H1 (cell line): ENCODE data around the gene PHLDA3. TPM values are rescaled to one million over a fixed set of nuclear protein-coding genes. Genes with fewer than 3 reads are reported as not detected.

Experiments
- CTCF ChIA-PET: fragments of 300-600 bp; sonication (Branson Sonifier 250); formaldehyde crosslinking; loops from one replicate; lab custom pipeline; 2021; ENCODE audit not compliant: partially characterized antibody; lab: Charles Lee
- POLR2A ChIA-PET: fragments of 300-600 bp; sonication (Branson Sonifier 250); formaldehyde crosslinking; loops from one replicate; lab custom pipeline; 2021; ENCODE audit warnings: inconsistent platforms; ENCODE audit not compliant: partially characterized antibody; lab: Charles Lee
- DNase-seq, 2 experiments: peaks; one replicate each; pipeline versions ENCODE4 v3.0.0 to v3.0.0-alpha.2; 2010 to 2022; ENCODE audit warnings: low spot score in 2 of 2, low read depth in 1 of 2, mixed read lengths in 1 of 2
- FAIRE-seq: peaks from 2 replicates; lab custom pipeline; 2011; peaks lifted over from hg19 to GRCh38; lab: Jason Lieb, UNC
- H2AFZ ChIP-seq: 2 replicates; pipeline ENCODE4 v1.8.1; 2012; ENCODE audit warnings: low read length, inconsistent platforms
- H2AK5ac ChIP-seq: 2 replicates; pipeline ENCODE4 v1.6.1; 2013; ENCODE audit warnings: low read depth, low read length
- H2BK120ac ChIP-seq: replicated peaks from 2 replicates; pipeline ENCODE3; 2013; ENCODE audit warnings: low read depth, low read length, inconsistent platforms
- H2BK12ac ChIP-seq: 2 replicates; pipeline ENCODE4 v1.6.1; 2013; ENCODE audit warnings: low read depth, low read length
- H2BK15ac ChIP-seq: 2 replicates; pipeline ENCODE4 v1.6.1; 2013; ENCODE audit warnings: low read length
- H2BK20ac ChIP-seq: 2 replicates; pipeline ENCODE4 v1.6.1; 2013; ENCODE audit warnings: low read length
- H2BK5ac ChIP-seq: 2 replicates; pipeline ENCODE4 v1.6.1; 2013; ENCODE audit warnings: low read depth, low read length
- H3K14ac ChIP-seq: 2 replicates; pipeline ENCODE4 v1.6.1; 2013; ENCODE audit warnings: inconsistent platforms; ENCODE audit not compliant: insufficient read length
- H3K18ac ChIP-seq: 2 replicates; pipeline ENCODE4 v1.6.1; 2013; ENCODE audit warnings: low read length; ENCODE audit errors: extremely low read depth
- H3K23ac ChIP-seq: 2 replicates; pipeline ENCODE4 v1.6.1; 2013; ENCODE audit warnings: inconsistent platforms; ENCODE audit not compliant: insufficient read length
- H3K23me2 ChIP-seq: 2 replicates; pipeline ENCODE4 v1.6.1; 2013; ENCODE audit warnings: low read depth, low read length
- H3K27ac ChIP-seq: 2 replicates; pipeline ENCODE4 v1.6.1; 2011; ENCODE audit warnings: low read depth, low read length, inconsistent platforms
- H3K27me3 ChIP-seq, 4 experiments: replicated peaks in 1 of 4; 1 replicate in 1 of 4; 2 replicates in 3 of 4; pipeline versions ENCODE4 v1.6.1 to v1.8.1; 2011 to 2013; ENCODE audit warnings: low read length in 3 of 4, mild to moderate bottlenecking in 3 of 4, inconsistent platforms in 2 of 4, mixed read lengths in 2 of 4, moderate library complexity in 1 of 4; ENCODE audit not compliant: control insufficient read depth in 3 of 4, insufficient read depth in 3 of 4; ENCODE audit errors: extremely low read depth in 1 of 4
- H3K36me3 ChIP-seq, 4 experiments: 2 replicates each; pipeline versions ENCODE4 v1.6.1 to v1.8.1; 2011 to 2013; ENCODE audit warnings: mild to moderate bottlenecking in 4 of 4, low read length in 3 of 4, moderate library complexity in 2 of 4, control low read depth in 1 of 4, inconsistent platforms in 1 of 4; ENCODE audit not compliant: insufficient read depth in 4 of 4, control insufficient read depth in 2 of 4
- H3K4ac ChIP-seq: replicated peaks from 2 replicates; pipeline ENCODE3; 2013; ENCODE audit warnings: low read length, low read depth, mixed read lengths, inconsistent platforms; ENCODE audit not compliant: insufficient read length
- H3K4me1 ChIP-seq, 4 experiments: replicated peaks in 1 of 4; 1 replicate in 1 of 4; 2 replicates in 3 of 4; pipeline versions ENCODE4 v1.6.1 to v1.8.1; 2011 to 2013; ENCODE audit warnings: low read length in 3 of 4, inconsistent platforms in 2 of 4, mixed read lengths in 1 of 4; ENCODE audit not compliant: insufficient read depth in 4 of 4, control insufficient read depth in 3 of 4
- H3K4me2 ChIP-seq, 2 experiments: 2 replicates each; pipeline versions ENCODE4 v1.6.1 to v1.8.1; 2011 to 2013; ENCODE audit warnings: low read depth in 2 of 2, low read length in 2 of 2, control low read depth in 1 of 2, inconsistent platforms in 1 of 2, mild to moderate bottlenecking in 1 of 2; ENCODE audit not compliant: insufficient read depth in 1 of 2
- H3K4me3 ChIP-seq, 4 experiments: fragments of 200-600, 300-600 bp in 1 of 4; sonication (generic), shearing (Covaris generic), sonication (Bioruptor Twin) in 1 of 4; 2 replicates each; pipeline versions ENCODE4 v1.5.1 to v1.8.1; 2011 to 2016; ENCODE audit warnings: low read length in 4 of 4, low read depth in 3 of 4, control low read depth in 2 of 4, inconsistent platforms in 2 of 4, mild to moderate bottlenecking in 2 of 4, mixed read lengths in 1 of 4, moderate library complexity in 1 of 4; ENCODE audit not compliant: insufficient read depth in 2 of 4; ENCODE audit errors: extremely low read depth in 1 of 4
- H3K56ac ChIP-seq: replicated peaks from 2 replicates; pipeline ENCODE3; 2013; ENCODE audit warnings: low read depth, mild to moderate bottlenecking, mixed read lengths, low read length, inconsistent platforms; ENCODE audit not compliant: insufficient read length
- H3K79me1 ChIP-seq: 2 replicates; pipeline ENCODE4 v1.6.1; 2013; ENCODE audit warnings: low read depth, low read length, control low read depth
- H3K79me2 ChIP-seq, 2 experiments: 2 replicates each; pipeline versions ENCODE4 v1.6.1 to v1.8.1; 2012 to 2013; ENCODE audit warnings: low read length in 2 of 2, mild to moderate bottlenecking in 2 of 2, inconsistent platforms in 1 of 2; ENCODE audit not compliant: insufficient read depth in 2 of 2, control insufficient read depth in 1 of 2
- H3K9ac ChIP-seq, 4 experiments: replicated peaks in 1 of 4; 1 replicate in 1 of 4; 2 replicates in 3 of 4; pipeline versions ENCODE4 v1.6.1 to v1.8.1; 2011 to 2013; ENCODE audit warnings: low read depth in 3 of 4, low read length in 3 of 4, control low read depth in 2 of 4, mild to moderate bottlenecking in 2 of 4, moderate library complexity in 2 of 4, inconsistent platforms in 1 of 4; ENCODE audit errors: extremely low read depth in 1 of 4
- H3K9me3 ChIP-seq, 2 experiments: 2 replicates each; pipeline versions ENCODE4 v1.6.1 to v1.8.1; 2012 to 2013; ENCODE audit warnings: mild to moderate bottlenecking in 2 of 2, moderate library complexity in 2 of 2, control low read depth in 1 of 2, inconsistent platforms in 1 of 2, low read depth in 1 of 2, low read length in 1 of 2, mixed read lengths in 1 of 2; ENCODE audit not compliant: insufficient read depth in 2 of 2
- H4K20me1 ChIP-seq, 2 experiments: replicated peaks in 1 of 2; 2 replicates each; pipeline versions ENCODE3 to v1.8.1; 2011 to 2013; ENCODE audit warnings: inconsistent platforms in 2 of 2, low read length in 2 of 2, mild to moderate bottlenecking in 1 of 2; ENCODE audit not compliant: insufficient read depth in 2 of 2, control insufficient read depth in 1 of 2
- H4K5ac ChIP-seq: 2 replicates; pipeline ENCODE4 v1.6.1; 2013; ENCODE audit warnings: low read length, low read depth, mixed read lengths, inconsistent platforms; ENCODE audit not compliant: insufficient read length
- H4K8ac ChIP-seq: 2 replicates; pipeline ENCODE4 v1.8.0; 2013; ENCODE audit warnings: mild to moderate bottlenecking, moderate library complexity, low read length, inconsistent platforms; ENCODE audit not compliant: insufficient read depth; ENCODE audit errors: extremely low read depth
- H4K91ac ChIP-seq: replicated peaks from 2 replicates; pipeline ENCODE3; 2013; ENCODE audit warnings: low read length, mixed read lengths, inconsistent platforms; ENCODE audit not compliant: insufficient read length
- SRF ChIP-seq: IDR thresholded peaks from 2 replicates; pipeline ENCODE4 v1.6.1; 2011; ENCODE audit warnings: mild to moderate bottlenecking, low read depth, low read length, moderate library complexity
- TBP ChIP-seq: IDR thresholded peaks from 2 replicates; pipeline ENCODE4 v1.6.1; 2011; ENCODE audit warnings: low read depth, low read length, improper control_type of control experiment
- WGBS, 2 experiments: shearing (Covaris generic) in 1 of 2; methylation state at CpG; one replicate each; pipeline versions ENCODE4 v1.1.6 to v1.1.7; 2013 to 2015; ENCODE audit warnings: low lambda C conversion rate in 2 of 2, mixed read lengths in 2 of 2, inconsistent platforms in 1 of 2, low coverage in 1 of 2, missing lambda C conversion rate in 1 of 2; ENCODE audit not compliant: insufficient replicate concordance in 2 of 2, insufficient coverage in 1 of 2, insufficient read length in 1 of 2; ENCODE audit errors: extremely low coverage in 1 of 2, missing lambda C conversion rate in 1 of 2; 5-methylcytosine and 5-hydroxymethylcytosine counted together
- polyA plus RNA-seq, 7 experiments: library from polyadenylated mRNA; depleted of rRNA in 3 of 7; stranded (reverse) in 5 of 7; unstranded in 2 of 7; fragments of >200 nt in 5 of 7; fragments of 200-250 nt in 2 of 7; gene quantifications; 1 replicate in 5 of 7; 2 replicates in 1 of 7; 4 replicates in 1 of 7; pipeline versions ENCODE4 v1.2.1 to v1.2.3, GENCODE V29; 2011 to 2013; ENCODE audit warnings: missing spikeins in 2 of 7, mixed read lengths in 2 of 7
- total RNA-seq: library from RNA; stranded (reverse); fragmentation: NEBNext Ultra II Directional; extraction: Animal tissue kit (Norgen Biotek cat#: 25700); gene quantifications from 2 replicates; pipeline ENCODE4 v1.2.1, GENCODE V29; 2021

Gene PHLDA3
- total and polyA plus RNA-seq, 2 of the 8 experiments (the other 6 are each of a cell fraction or from before 2014, with no cell fraction given) = 25.5 to 27.5 TPM

DNA sequence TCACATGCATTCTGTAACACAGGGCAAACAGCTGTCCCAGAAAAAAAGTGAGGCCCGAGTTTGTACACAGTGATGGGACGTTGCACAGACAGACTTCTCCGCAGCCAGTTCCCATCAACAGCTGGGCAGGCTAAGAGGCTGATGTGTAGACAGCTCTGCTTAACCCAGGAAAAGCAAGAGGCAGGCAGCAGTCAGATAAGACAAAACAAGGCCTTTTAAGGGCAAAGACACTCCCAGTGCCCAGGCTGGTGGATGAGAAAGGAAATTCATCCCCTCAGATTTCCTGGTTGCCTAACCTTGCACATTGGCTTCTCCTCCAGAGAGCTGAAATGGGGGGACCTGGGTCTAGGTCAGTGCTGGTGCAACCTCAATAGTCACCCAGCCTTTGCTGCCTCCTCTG lies 17.2 kb upstream of the PHLDA3 start:
- no peak overlapping the region for H3K4me2 ChIP-seq
- FAIRE-seq (no peak), DNase-seq (no peak)
- H3K27ac ChIP-seq = no peak overlapping the region
- H4K20me1 ChIP-seq = no peaks in the 10 kb centered on the region
- no peak overlapping the region for H3K23ac ChIP-seq
- H3K36me3 ChIP-seq = no peaks in the 10 kb centered on the region; a peak in 1 of 8 replicates
- H3K23me2 ChIP-seq = peaks cover 4% of the 10 kb centered on the region; the same call in 1 of the 2 replicates
- ChIA-PET POLR2A (interaction anchor here (1.4 to 2.7 kb wide), 2 partner anchors 10 to 16 kb away, joined by 3 to 15 read pairs; no protein-coding TSS in a partner anchor), CTCF (interaction anchor here (0.7 to 16.7 kb wide), 10 partner anchors 13 to 223 kb away, joined by 3 to 445 read pairs (median 6); partner anchors contain the start of gene CSRP1)
- H3K18ac ChIP-seq = no peak overlapping the region
- H2AFZ ChIP-seq = no peak overlapping the region
- H3K14ac ChIP-seq = no peak overlapping the region
- H3K79me2 ChIP-seq = no peaks in the 10 kb centered on the region
- H3K9me3 ChIP-seq = no peaks in the 10 kb centered on the region
- no peak overlapping the region for H3K4me3 ChIP-seq
- H3K4me1 ChIP-seq = peaks cover 0 to 2% (median 0%) of the 10 kb centered on the region in 4 experiments; a peak in 2 of 7 replicates
- no peak overlapping the region for H2BK12ac ChIP-seq
- H3K27me3 ChIP-seq = peaks cover 0 to 8% (median 4%) of the 10 kb centered on the region in 4 experiments; a peak in 5 of 7 replicates
- no peak overlapping the region for H2BK120ac ChIP-seq
- H4K91ac ChIP-seq = no peak overlapping the region
- H4K5ac ChIP-seq = no peak overlapping the region
- no peak overlapping the region for H3K4ac ChIP-seq
- no peak overlapping the region for H2BK15ac ChIP-seq
- H4K8ac ChIP-seq = no peak overlapping the region
- peak; percentile 81 for TF ChIP-seq SRF
- TF ChIP-seq TBP = no peak
- WGBS, 2 experiments = 80% methylated on average over 3 of the region's 3 CpGs; no CpG with 5 or more reads in 1 of the 2 experiments
- H3K79me1 ChIP-seq = no peaks in the 10 kb centered on the region
- H2AK5ac ChIP-seq = no peak overlapping the region
- no peak overlapping the region for H2BK20ac ChIP-seq
- H3K9ac ChIP-seq = no peak overlapping the region; a peak in 1 of 7 replicates
- no peak overlapping the region for H3K56ac ChIP-seq
- H2BK5ac ChIP-seq = no peak overlapping the region
